Measurements from ENCODE around the gene SLC25A20.
"Not testable (repeated sequence)": the region's sequence is repeated elsewhere in the genome, so short reads cannot be mapped to it uniquely, and the experiment has no call there.

The SLC25A20 gene

GRCh38 chr3:48837163-48837562 is 61.5 kb downstream of the SLC25A20 start:
- no peak for DNase-seq

- no peak for DNase-seq
Measured at GRCh38 chr3:48835650-48836366, 62.9 kb downstream of the SLC25A20 start.

- no peak for DNase-seq
Measured at GRCh38 chr3:48832684-48833083, 66.0 kb downstream of the SLC25A20 start.

GRCh38 chr3:48830715-48831114 is 68.0 kb downstream of the SLC25A20 start:
- DNase-seq, result no peak

GRCh38 chr3:48829525-48829924 is 69.2 kb downstream of the SLC25A20 start:
- DNase-seq, result not testable (repeated sequence)

- not testable (repeated sequence) for DNase-seq
Measured at GRCh38 chr3:48827874-48828273, 70.8 kb downstream of the SLC25A20 start.

- DNase-seq, result no peak
Measured at GRCh38 chr3:48826451-48826850, 72.2 kb downstream of the SLC25A20 start.

GRCh38 chr3:48820612-48821324 is 77.9 kb downstream of the SLC25A20 start:
- DNase-seq, result no peak

GRCh38 chr3:48819234-48820221 is 79.2 kb downstream of the SLC25A20 start:
- no peak for DNase-seq

GRCh38 chr3:48811524-48811923 is 87.2 kb downstream of the SLC25A20 start:
- no peak for DNase-seq
